SHP77 treated with DMSO at 0.1 percent for 48 hours (cell line): ENCODE data around the gene LRRC1.

Experiments used
- DNase-seq: peaks from one replicate; lab custom pipeline; 2025; lab: John Stamatoyannopoulos, UW

Gene LRRC1

DNA sequence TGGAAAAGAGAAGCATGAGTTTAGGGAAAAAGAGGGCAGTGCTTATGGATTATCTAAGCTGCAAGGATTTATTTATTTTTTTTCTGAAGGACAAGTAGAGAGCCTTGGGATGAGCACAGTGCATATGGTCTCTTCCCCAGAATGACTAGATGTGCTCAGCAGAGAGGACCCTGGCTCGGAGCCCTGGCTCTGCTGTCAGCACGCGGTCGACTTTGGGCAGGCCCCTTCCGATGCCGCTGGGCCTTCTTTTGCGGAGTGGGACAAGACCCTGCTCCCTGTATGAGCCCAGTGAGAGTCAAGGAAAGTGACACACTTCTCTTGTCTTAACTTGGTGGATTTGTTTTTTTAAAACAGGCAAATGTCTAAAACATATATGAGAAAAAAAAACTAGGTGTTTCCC is 51.4 kb downstream of the LRRC1 start:
- no peak for DNase-seq

DNA sequence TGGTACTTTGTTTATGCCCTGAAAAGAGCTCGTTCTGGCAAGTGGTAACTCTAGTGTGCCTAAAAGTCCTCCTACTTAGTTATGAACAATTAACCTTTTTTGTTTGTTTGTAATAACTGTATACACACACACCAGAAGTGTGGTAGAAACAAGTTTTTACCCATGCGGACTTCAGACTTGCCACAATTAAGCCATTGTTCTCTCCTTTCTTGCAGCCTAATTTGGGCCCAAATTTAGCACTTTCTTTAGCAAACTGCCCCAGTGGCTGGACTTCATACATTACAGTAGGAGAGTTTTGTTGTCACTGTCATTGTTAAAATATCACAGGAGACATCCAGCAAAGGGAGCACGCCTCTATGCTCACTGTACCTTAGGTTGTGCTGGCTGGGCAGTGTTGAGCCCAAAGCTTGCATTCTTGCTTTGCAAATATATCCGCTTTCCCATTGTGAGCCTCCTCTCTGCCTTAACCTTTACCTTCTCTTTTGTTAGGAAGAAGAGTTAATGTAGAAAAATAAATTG is 53.0 kb downstream of the LRRC1 start:
- DNase-seq, result no peak

DNA sequence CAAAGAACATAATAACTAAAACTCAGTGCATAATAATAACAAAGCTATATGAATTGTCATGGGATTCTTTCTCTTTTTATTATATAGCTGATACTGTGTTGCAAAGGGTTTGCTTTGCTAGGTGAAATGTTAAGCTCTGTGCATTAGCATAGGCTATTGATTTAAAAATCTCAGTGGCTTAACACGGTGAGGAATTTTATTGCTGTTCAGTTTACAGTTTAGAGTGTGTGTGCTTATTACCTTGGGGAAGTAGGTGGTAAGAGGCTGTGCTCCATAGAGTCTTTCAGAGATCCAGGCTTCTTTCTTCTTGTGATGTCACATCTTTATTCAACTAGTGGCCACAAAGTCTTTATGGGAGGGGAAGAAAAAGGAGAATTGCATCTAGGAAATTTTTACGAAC is 55.7 kb downstream of the LRRC1 start:
- DNase-seq, result no peak

DNA sequence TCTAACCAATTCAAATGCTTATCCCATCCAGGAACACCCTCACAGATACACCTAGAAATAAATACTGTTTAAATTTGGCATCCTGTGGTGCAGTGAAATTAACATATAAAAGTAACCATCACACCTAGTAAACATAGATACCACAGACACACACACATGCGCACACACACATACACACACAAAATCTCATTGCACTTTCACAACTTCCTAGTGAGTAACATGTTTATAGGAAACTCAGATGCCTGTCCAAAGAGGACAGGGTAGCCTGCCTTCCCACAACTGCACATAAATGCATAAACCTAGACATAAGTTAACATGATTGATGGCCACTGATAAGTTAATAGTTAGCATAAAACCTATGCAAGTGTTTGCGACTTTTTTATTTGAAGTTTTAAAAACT is 56.8 kb downstream of the LRRC1 start:
- no peak for DNase-seq

DNA sequence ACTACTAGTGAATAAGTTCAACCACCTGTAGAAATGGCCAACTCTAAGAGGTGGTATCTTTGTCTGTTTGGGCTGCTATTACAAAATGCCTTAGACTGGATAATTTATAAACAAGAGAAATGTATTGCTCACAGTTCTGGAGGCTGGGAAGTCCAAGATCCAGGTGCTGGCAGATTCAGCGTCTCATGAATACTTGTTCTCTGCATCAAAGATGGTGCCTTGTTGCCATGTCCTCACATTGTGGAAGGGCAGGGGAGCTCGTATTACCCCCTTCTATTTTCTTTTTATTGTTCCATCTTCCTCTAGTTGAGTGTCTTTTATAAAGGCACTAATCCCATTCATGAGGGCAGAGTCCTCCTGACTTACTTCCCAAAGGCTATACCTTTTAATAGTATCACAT is 58.0 kb downstream of the LRRC1 start:
- DNase-seq, result no peak

DNA sequence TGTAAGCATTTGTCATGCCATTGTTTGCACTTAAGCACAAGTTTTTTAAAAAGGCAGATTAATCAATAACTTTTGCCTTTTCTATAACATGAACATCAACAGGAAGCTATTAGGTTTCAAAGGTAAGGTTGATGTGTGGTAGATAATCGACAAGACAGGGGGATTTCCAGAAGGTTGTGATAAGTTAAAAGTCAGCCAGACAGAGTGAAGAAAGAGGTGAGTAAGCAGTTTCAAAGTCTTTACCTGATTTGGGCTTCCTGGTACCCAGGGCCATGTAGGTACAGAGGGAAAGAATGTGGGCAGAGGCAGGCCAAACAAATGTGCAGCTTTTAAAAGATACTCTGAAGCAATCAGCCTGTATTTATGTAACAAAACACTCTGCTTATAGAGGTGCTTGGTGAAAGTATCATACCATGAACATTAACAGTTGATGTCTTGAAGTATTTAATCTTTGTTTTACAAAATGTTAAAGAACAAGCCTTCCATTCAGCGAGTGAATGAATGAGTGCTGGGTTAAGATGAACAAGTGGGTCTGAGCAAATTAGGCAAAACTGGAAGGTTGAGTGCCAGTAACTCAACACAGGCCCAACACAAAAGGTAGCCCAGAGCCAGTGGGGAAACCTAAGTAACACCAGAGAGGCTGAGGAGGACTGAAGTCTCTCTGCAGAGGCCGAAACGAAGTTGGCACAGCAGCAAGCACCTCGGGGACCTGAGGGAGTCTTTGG is 60.2 kb downstream of the LRRC1 start:
- no peak for DNase-seq

DNA sequence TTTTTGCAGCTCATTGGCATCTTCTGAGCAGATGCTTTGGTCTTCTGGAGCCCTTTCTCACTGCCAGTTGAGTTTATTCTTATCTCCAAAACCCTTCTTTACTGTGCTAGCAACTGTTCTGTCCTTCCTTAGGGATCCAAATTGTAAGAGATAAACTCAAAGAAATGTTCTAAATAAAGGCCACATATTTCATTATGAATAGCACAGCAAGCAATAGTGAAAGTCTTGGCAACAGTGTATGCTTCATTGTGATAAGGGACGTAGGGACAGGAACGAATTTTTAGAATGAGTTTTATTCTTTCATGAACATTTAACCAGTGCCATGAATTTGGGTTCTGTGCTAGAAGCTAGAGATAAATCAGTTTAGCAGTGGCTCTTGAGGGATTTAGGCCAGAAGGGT is 61.1 kb downstream of the LRRC1 start:
- no peak for DNase-seq

DNA sequence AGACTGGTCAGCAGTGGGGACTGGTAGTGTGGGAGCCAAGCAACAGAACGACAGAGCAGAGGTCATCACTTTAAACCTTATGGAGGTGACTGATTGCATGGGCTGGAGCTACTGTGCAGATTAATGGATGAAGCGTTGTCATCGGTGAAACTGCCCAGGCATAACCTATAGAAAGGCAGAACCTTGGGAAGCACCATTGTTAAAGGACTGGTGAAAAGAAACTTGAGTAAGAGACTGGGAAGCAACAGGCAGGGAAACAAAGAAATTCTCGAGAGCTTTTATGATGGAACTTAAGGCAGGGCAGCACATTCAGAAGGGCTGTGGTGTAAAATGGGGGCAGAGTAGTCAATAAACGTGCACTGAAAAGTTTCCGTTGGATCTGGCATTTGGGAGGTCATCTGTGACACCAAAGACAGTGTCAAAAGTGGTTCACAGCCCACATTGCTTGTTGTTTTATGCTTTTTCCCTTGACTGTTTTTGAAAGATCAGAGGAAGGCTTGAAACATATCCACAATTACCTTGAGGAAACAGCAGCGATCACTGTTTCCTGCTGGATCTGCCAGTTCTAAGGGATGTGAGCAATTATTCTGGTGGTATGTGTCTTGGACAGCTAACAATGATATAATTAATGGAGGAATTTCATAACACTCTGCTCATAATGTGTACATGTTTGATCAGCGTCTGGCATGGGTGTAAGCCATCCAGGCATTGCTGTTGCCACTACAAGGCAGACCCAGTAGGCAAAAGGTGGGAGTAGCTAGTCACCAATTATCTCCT is 62.7 kb downstream of the LRRC1 start:
- no peak for DNase-seq

DNA sequence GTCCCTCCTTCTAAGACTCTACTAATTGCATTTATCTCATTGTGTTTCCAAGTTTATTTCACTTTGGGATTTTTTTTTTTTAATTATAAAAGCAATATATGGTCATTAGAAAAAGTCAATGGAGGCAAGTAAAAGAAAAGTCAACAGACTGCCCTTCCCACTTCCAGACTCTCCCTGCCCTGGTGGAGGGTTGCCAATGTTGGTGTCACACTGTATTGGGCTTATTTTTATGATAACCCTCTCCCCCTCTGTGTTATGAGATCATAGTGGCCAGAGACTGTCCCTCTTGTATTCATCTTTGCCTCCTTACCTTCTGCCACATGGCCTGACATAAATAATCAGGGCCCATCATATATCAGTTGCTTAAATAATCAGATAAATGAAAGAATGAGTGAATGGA is 63.4 kb downstream of the LRRC1 start:
- no peak for DNase-seq

DNA sequence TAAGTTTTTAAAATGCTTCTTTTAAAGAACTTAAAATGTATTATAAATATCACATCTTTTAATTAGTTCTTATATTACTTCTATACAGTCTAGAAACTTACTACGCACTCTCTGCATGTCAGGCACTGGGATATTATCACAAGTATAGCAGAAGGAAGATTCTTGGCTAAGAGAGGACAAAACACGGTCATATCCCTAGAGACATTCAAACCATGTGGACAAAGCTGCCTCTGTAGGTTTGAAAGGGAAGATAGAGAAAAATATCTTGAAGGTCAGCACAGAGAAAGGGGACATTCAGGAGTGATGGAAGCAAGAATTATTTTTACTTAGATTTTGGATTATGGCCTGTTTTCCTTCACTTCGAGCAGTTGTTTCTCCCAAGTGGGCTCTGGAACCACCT is 64.1 kb downstream of the LRRC1 start:
- DNase-seq, result no peak

DNA sequence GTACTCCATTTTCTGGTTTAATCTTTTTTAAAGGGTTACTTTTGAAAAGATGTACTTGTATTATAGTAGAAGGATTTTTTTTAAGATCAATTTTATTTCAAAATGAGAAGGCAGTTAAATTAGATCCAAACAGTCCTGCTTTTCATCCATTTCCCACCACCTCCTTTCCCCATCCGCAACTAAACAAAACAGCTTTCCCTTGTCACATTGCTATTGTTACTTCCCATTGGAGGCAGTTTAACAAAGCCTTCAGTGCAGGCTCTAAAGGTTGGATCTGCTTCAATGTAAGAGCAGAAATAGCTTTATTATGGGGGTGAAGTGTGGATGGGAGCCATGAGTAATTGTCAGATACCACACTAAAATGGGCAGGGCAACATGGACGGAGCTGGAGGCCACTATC is 65.7 kb downstream of the LRRC1 start:
- no peak for DNase-seq

DNA sequence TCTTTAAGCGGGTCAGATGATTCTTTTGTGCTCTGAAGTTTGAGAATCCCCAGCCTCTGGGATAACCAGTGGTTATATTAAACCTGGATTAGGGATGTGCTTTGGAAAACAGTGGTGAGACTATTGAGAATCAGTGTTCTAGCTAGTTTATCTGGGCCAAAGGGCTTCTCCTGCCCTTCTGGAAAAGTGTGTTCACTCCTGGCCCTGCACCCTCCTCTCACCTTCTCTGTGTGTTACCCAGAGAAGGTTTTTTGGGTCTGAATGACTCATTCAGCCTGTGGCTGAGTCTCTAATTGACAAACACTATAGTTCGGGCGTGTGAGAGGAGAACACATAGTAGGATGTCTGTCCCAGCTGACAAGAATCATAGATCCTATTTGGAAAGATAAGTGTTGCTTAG is 66.7 kb downstream of the LRRC1 start:
- no peak for DNase-seq

DNA sequence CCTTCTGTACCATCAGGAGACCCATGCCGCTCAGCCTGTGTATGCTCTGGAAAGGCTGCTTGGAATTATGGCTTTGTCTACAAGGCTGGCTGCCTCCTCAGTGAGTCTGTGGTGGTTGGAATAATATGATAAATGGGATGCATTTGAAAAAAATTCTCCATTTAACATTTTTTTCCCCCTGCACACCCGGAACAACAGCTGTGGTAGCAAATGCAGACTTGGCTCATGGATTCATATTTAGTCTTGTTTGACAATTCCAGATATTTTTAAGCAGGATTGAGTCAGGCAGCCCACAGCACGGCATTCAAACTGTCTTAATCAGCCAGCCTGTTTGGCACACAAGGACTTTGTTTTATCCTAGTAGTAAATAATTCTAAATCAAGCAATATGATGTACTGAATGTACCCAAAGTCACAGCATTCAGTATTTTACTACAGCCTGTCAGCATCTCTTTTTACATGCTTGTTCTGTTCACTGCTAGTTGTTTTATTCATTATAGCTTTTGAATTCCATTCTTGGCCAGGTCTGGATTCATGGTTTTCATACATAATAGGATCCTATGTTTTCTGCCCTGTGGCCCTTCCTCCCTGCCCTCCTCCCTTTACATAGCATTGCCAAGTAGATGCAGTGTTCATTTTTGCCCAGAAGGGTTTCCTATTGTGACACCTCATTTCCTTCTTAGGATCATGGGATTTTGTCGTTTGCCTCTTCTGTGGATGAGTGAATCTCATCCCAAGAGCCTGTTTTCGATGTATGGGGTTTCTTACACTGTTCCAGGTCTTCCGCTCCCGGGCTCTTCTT is 68.1 kb downstream of the LRRC1 start:
- no peak for DNase-seq

DNA sequence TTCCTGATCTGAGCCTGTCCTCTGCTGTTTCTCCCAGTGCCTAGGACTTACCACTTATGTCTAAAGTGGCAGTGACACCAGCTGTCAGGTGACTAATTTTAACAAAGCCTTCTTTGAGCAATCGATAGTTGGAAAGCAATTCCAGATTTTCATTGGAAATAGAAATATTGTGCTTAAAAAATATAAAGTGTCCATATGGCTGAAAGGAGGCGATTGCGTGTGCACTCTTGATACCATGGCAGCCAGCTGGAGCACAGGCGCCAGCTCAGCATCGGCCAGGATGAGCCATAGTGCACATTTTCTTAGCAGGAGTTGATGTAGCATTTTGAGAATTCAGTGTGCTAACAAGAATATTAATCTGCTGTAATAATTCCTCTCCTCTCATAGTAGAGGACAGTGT is 70.0 kb downstream of the LRRC1 start:
- no peak for DNase-seq

DNA sequence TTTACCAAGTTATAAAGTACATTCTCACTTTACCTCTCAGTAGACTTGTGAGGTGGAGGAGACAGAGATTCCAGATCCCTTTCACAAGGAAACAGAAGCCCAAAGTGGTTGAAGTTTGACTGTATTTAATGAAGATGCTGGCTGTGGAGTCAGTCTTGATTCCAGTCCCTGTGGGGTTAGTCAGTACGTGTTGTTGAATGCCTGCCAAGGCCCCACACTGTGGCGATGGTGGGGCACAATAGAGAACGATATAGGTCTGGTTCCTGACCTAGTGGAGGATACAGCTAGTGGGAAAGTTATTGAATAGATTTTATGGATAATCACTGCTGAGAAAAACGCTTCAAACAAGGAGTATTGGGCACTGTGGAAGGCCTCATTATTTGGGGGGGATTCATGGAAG is 71.4 kb downstream of the LRRC1 start:
- no peak for DNase-seq

DNA sequence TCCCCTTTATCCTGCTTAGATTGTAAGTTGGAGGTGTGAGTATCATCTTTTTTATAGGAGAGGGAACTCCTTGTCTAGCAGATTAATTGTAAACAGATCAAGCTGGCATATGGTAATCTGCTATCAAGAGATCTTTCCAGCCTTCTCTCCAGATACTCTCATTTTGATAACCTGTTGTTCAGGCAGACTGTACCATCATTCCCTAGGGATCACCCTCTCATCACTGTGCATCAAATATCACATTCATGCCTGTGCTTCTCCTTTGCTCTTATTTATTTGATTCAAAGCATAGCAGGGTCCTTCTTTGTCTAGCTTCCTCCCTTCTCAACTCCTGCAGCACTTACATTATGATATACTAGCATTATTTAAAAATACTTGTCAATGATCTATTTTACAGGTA is 73.8 kb downstream of the LRRC1 start:
- no peak for DNase-seq

DNA sequence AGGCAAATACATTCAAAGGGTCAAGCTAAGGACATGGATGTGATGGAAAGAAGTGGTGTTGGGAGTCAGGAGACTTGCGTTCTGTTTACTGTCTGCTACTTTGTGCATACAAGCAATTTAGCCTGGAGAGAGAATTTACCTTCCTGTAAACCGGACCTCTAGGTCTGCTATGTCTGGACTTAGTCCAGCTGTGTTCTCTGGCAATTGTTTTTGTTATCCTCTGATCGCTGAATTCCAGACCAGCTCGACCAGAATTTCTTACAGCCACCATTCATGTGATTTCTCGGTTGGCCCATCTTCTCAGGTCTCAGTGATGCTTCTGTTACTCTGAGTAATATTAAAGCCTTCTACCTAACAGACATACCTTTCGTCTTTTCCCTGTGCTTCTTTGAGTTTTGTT is 75.2 kb downstream of the LRRC1 start:
- no peak for DNase-seq

DNA sequence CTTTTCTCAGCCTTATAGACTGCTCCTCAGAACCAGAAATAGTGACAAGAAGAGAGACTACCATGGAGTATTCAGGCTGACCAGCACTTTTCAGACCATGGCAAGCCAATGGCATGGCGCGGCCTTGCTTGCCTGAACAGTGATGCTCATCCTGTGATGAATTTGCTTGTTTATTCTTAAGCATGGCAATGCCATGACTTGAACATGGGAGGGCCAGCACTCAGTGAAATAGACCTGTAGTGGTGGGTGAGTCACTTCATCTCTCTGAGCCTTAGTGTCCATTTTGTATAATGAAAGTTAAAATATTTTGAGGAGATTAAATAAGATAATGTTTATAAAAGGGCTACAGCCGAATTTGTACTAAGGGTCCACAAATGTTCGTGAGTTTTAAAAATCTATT is 79.1 kb downstream of the LRRC1 start:
- DNase-seq, result no peak

DNA sequence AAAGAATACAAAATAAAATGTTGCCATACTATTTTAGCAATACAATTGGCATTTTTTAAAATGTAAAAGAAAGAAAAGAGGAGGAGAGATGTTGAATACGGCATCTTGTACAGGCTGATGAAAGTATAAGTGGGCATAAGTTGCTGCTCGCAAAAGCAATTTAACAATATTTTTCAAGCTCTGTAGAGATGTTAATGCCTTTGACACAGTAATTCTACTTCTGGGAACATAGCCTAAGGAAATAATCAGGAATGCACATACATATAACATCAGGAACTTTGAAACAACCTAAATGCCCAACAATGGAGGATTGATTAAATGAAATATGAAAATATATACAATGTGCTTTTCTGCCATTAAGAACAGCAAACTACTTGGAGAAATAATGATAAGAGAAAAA is 80.2 kb downstream of the LRRC1 start:
- DNase-seq, result no peak

DNA sequence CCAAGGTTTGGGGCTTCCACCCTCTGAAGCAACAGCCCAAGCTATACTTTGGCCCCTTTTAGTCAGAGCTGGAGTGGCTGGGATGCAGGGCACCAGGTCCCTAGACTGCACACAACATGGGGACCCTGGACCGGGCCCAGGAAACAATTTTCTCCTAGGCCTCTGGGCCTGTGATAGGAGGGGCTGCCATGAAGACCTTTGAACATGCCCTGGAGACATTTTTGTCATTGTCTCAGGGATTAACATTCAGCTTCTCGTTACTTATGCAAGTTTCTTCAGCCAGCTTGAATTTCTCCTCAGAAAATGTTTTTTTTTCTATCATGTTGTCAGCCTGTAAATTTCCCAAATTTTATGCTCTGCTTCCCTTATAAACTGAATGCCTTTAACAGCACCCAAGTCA is 82.3 kb downstream of the LRRC1 start:
- DNase-seq, result no peak

DNA sequence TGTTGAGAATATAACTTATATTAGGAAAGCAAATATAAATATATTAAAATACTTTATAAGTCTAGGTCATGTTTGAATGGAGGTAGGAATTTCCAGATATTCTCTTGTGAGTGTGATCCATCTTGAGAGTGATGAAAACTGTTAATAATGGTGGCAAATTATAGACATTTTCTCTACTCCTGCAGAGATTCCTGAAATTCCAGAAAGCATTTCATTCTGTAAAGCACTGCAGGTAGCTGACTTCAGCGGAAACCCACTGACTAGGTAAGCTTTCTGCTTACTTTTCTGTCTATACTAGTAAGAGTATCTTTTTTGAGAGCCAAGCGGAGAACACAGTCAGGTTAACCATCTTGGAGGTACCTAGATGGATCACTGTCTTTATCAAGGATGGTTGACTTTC is 84.0 kb downstream of the LRRC1 start:
- DNase-seq, result no peak

DNA sequence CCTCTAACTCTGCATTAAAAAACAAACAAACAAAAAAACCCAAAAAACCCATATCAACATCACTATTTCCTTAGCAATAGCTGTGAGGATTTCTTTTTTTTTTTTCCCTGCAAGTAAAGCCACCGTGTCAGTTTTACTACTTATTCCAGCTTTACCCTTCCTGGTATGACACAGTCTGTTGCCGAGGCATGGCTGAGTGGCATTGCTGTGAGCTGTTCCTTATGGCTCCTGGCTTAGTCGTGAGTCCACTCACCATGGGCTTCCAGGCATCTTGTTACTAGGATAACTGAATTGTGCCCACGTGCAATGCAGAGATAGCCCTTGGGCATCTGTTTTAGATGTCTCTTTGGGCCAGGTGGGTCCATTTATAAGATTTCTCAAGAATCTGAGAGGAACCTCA is 84.8 kb downstream of the LRRC1 start:
- DNase-seq, result no peak

DNA sequence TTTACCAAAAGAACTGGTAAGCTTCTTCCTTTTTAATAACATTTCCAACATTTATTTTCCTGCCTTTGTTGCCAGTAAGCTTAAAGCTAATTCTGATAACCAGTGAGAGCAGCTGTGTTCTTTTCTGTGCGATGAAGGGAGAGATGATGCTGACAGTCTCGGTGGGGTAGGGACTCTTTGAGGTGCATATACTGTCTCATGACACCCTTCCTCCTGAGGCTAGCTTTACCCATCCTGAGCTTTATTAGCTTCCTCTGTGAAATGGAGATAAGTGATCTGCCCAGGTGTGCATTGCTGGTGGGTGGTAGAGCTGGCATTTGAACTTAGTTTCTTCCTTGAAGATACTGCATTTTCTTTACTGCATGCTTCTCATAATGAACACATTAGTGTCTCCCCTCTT is 92.5 kb downstream of the LRRC1 start:
- DNase-seq, result no peak
